Stimulated activated CD4-positive, alpha-beta T cell treated with anti-CD3 and anti-CD28 coated beads, TNF-alpha, amount 100 ng/mL, for 1 hour (primary cell): ENCODE measurements around the gene OGDHL.
"Not testable (repeated sequence)": the region's sequence is repeated elsewhere in the genome, so short reads cannot be mapped to it uniquely, and the experiment has no call there.

Experiments
- DNase-seq, 3 donors: peaks; one replicate each; pipeline ENCODE4 v3.0.0-alpha.2; 2020; ENCODE audit warnings: low read depth in 3 of 3, low spot score in 1 of 3

OGDHL gene

DNA sequence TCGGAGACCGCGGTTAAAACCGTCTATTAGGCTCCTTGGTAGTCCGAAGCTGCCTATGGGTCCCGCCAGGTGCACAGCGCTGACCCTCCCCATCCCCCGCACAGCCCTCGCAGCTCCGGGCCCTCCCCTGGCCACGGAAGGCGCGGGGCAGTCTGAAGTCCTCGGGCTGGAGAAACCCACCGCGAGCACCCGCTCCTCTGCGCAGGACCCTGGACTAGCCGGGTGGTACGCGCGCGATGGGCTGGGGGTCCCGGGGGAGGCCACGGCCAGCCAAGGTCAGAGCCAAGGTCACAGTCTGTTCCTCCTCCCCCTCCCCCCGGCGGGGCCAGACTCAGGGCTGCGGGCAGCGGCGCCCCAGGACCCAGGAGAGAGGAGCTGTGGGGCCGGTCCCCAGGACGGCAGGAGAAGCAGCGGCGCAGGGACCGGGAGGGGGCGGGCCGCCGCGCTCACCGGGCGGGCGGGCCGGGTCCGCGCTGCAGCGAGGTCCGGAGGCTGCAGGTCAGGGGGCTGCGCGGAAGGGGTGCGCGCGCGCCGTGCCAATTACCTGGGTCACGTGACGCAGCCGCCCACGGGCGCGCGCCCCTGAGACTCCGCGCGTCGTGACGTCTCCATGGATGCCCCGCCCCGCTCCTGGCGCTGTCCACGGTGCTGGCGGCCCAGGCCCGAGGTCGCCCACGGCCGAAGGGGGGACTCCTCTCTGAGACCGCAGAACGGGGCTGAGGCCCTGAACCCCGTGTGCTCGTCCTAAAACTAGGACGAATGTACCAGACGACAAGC, at the start of gene OGDHL:
Gene OGDHL (minus strand): TSS at position 535 of the 777 bp plus-strand sequence. CDS start 3,731 bp downstream, outside the sequence.
- DNase-seq = peak in 1 of 3 donors; percentile 27

GRCh38 chr10:49803988-49804387, 41.9 kb upstream of the OGDHL start:
- DNase-seq = no peak

- no peak for DNase-seq
Measured at GRCh38 chr10:49798275-49798674, 36.2 kb upstream of the OGDHL start.

- DNase-seq = no peak
Measured at GRCh38 chr10:49791100-49791499, 29.0 kb upstream of the OGDHL start.

DNA sequence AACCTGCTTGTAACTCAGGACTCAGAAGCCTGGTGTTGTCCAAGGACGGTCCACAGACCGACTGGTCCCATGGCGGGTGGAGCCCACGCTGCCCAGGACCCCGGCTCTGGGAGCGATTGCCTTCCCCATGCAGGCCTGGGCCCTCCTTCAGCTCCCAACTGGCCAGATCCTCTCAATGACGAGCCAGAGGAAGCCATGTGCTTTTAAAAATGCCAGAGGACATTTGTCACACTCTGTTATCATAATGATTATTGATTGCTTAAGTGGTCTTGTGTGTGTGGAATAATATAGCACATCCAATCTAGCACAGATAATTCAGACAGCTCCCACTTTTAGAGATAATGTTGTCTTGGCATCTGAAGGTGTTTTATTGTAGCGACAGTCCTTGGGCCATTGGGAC, 22.6 kb upstream of the OGDHL start:
- no peak for DNase-seq

DNA sequence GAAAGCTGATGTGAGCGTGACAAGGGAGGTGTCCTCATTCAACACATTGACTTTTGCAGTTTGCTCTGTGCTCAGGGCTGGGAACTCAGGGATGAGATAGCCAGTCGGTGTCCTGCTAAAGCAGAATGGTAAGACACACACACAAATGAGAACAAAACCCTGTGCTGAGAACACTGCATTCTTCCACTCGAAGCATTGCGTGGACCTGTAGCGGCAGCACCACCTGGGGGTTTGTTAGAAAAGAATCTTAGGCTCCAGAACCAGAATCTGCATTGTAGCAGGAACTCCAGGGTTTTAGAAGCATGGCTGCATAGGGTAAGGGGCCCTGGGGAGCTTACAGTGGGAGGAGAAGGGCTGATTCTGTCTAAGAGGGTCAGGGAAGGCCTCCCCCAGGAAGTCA, 21.5 kb upstream of the OGDHL start:
- DNase-seq = no peak

DNA sequence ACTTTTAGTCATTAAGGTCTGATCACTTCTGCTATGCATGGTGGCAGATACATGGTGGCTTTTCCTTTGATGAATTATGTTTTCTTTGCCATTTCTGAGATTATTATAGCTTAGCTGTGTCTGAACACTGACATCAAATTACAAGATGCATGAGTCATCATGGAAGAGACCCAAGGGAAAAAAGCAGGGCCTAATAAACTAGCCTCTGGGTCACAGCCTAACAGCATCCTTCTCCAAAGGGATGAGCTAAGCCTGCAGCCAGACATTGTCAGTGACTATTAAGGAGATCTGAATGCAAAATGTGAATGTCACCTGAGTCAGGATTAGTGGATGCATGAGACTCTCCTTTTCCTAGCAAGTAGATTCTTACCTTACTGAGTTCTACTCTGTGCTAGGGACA, 19.1 kb upstream of the OGDHL start:
- no peak for DNase-seq

DNA sequence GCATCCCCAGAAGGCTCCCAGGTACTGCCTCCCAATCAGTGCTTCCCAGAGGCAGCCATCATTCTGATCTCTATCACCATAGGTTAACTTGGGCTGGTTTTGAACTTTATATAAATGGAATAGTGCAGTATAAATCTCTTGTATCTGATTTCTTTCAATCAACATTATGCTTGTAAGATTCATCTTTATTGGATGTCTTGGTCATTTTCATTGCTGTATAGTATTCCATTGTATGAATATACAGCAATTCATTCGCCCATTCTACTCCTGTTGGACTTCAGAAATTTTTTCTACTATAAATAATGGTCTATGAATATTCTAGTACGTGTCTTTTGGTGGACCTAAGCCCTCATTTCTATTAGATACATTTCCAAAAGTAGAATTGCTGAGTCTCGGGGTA, 16.1 kb upstream of the OGDHL start:
- DNase-seq = no peak

DNA sequence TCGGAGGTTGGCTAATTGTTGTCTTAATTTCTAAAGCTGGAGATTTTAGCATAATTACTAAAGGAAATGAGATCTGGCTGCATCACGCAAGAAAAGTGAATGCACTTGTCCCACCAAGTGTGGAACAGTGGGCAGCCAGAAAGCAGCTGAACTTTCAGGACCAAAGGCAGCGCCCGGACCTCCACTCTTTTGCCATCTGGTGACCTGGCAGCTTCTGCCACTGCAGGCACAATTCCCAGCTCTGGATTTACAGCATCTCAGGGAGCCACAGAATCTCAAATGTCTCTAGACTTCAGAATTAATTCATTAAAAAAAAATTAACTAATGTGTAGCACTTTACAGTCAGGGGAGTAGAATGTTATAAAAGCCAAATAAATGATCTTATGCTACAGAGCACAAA, 14.7 kb upstream of the OGDHL start:
- no peak for DNase-seq

DNA sequence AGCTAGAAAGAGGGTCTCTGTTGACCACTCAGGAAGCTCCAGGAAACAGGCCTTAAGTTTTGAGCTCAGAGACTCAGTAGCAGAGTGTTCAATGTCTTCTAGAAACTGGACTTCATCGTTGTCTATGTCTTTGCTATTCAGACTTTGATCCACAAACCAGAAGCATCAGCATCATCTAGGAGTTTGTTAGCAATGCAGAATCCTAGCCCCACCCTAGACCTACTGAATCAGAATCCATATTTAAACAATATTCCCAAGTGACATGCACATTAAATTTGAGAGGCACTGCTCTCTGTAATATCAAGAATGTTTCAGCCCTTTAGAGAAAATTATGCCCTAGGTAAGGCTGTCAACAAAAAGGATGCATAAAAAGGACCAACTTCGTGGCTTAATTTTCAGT, 12.9 kb upstream of the OGDHL start:
- no peak for DNase-seq

DNA sequence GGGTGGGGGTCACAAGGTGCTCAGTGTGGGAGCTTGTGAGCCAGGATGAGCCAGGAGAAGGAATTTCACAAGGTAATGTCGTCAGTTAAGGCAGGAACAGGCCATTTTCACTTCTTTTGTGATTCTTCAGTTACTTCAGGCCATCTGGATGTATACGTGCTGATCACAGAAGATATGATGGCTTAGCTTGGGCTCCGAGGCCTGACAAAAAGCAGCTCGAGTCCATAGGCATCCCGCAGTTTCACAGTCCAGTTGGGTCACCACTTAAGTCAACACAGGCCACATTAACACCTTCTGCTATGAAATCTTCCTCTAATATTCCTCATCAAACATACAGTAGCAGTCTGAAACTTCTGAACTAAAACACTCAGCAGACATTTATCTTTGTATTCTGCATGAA, 10.8 kb upstream of the OGDHL start:
- not testable (repeated sequence) for DNase-seq

DNA sequence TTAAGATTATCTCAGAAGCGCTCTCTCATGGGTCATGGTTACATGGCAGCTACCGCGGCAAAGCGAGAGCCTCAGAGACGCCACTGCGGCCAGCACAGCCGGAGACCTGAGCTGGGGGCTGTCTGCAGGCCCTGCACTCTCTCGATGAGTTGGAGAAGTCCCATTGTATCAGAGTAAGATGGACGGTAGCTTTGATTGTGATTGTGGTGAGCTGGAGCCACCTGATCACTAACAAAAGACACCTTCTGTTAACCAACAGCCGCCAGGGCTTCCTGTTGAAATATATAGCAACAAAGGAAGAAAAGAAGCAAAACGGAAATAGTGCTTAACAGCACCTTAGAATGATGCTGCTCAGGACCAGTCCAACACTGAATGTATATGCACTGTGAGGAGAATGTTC, 8.9 kb upstream of the OGDHL start:
- not testable (repeated sequence) for DNase-seq

- DNase-seq = no peak
Measured at GRCh38 chr10:49769692-49770091, 7.6 kb upstream of the OGDHL start.

GRCh38 chr10:49768731-49769130, 6.6 kb upstream of the OGDHL start:
- no peak for DNase-seq

DNA sequence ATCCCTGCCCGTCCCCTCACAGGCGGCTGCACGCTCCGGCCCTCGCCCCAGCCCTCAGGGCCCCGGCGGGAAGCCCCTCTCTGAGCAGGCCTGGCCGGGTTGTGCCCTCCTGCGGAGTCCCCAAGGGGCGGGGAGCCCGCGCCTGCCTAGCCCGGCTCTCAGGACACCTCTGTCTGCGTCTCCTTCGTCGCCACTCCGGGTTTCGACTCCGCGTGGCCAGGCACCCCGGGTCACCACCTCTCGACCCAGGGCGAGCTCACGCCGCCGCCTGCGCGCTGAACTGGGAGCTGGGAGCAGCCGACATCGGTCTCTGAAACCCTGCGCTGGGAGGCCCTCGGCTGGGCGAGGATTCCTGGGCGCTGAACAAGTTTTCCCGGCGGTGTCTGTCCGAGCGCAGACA, 6.2 kb upstream of the OGDHL start:
- DNase-seq = no peak

GRCh38 chr10:49767752-49768151, 5.6 kb upstream of the OGDHL start:
- no peak for DNase-seq

DNA sequence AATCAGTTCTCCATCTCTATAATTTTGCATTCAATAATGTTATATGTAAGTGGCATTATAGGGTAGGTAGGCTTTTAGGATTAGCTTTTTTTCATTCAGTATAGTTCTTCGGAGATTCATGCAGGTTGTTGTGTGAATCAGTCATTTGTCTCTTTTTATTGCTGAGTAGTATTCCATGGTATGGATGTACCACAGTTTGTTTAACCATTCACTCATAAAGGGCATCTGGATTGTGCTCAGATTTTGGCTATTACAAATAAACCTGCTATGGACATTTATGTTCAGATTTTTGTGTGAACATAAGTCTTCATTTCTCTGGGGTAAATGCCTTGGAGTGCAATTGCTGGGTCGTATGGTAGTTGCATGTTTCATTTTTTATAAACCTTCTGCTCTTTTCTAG, 4.4 kb upstream of the OGDHL start:
- no peak for DNase-seq

DNA sequence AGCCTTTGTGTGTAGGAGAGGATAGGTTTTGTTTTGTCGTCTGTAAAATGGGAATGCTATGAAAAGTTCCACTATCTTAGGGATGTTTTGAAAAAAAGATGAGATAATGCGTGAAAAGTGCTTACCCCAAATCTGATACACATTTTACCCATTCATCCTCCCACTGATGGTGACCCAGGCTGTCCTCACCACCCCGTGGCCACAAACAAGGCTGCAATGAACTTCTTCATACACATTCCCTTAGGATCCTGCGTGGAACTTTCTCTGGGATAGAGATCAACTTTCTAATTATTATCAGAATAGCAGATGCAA, 399 bp upstream of the OGDHL start:
- no peak for DNase-seq

GRCh38 chr10:49761201-49761788, 828 bp downstream of the OGDHL start:
- no peak for DNase-seq

- no peak for DNase-seq
Measured at GRCh38 chr10:49760789-49761188, 1.3 kb downstream of the OGDHL start.

DNA sequence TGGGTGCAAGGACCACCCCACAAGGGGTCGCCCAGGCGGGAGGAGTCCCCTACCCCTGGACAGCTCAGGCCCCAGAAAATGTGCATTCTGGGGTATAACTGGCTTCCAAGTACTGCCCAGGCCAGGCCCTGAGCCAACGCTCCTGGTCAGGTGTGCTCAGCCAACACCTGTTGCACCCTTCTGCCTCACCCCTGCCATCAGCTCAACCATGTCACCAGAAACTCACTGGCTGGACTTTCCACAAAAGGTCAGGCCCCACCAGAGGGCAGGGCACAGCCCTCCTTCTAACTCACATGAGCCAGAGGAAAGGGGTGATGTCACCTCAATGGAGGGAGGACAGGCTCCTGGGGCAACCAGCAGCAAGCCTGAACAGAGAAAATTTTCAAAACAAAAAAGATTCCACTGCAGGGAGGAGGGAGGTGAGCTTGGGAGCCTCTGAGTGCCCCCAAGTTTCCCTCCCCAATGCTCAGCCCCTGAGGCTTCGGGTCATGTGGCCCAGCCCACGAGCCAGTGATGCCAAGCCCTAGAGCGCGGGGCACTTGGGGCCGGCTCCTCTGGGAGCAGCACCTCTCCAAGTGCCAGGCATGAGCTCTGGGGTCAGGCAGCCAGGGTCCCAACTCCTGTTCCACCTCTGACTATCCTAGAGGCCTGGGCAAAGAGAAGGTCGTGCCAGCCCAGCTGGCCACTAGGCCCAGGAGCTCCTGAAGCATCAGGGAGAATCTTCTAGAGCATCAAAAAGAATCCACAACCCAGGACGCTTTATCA, 2.2 kb downstream of the OGDHL start:
- DNase-seq = no peak

DNA sequence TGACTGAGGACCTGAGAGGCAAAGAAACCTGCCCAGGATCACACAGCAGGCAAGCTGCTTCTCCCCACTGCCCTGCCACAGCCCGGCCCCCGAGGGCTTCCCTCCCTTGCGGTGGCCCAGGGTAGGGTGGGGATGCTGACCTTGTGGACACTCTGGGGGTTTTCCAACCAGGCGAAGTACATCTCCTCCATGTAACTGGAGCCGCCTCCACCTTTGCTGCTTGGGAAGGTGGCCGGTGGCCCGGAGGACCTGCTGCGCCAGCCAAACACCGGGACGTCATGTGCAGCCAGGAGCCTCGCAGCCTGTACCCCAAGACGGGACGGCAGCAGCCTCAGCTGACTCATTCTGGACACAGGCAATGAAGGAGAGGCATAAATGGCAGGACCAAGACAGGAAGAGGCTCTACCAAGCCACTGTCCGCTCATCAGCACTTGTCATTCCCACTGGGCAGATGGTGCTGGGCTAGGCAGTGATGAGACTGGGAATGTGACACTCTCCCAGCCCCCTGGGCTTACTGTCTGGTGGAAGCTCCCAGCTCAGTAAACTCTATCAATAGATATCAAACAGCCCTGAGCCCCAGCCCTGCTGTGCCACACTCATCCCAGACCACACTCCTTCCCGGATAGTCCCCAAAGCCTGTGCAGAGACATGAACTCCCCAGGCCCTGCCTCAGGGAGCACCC, 3.7 kb downstream of the OGDHL start:
- no peak for DNase-seq
